Right lobe of liver (tissue), 6 donors: Measurements from ENCODE around the gene B3GALT6. TPM values are rescaled to one million over a fixed set of nuclear protein-coding genes. Genes with fewer than 3 reads are reported as not detected.

ENCODE experiments used
- ATAC-seq, 4 donors: fragments of 200-7000 bp; cut with Tn5 transposase; one replicate each; pipeline ENCODE4 v1.9.1; 2020; ENCODE audit warnings: mild to moderate bottlenecking in 4 of 4, moderate library complexity in 4 of 4
- DNase-seq, 3 donors: peaks; one replicate each; pipeline ENCODE4 v3.0.0-alpha.2; 2020
- H3K27ac ChIP-seq, 3 donors: fragments of 200-600 bp; one replicate each; pipeline ENCODE4 v1.8.0; 2022
- H3K27me3 ChIP-seq, 2 donors: fragments of 200-600 bp; one replicate each; pipeline ENCODE4 v1.8.0; 2022
- H3K36me3 ChIP-seq, 4 donors: fragments of 200-600 bp; sonication (generic) in 1 of 4; one replicate each; pipeline versions ENCODE4 v1.5.1 to v1.8.0; 2017 to 2022; ENCODE audit warnings: control low read depth in 1 of 4
- H3K4me1 ChIP-seq, 4 donors: fragments of 200-600 bp; sonication (generic) in 1 of 4; one replicate each; pipeline versions ENCODE4 v1.5.1 to v1.8.0; 2017 to 2022; ENCODE audit warnings: control low read depth in 1 of 4
- H3K4me3 ChIP-seq, 3 donors: fragments of 200-600 bp; one replicate each; pipeline ENCODE4 v1.8.0; 2022
- H3K9me3 ChIP-seq, 4 donors: fragments of 200-600 bp; sonication (generic) in 1 of 4; one replicate each; pipeline versions ENCODE4 v1.5.1 to v1.8.0; 2017 to 2022; ENCODE audit warnings: control low read depth in 1 of 4
- CTCF ChIP-seq, 4 donors: fragments of 200-600 bp in 3 of 4; fragments of 450-650 bp in 1 of 4; IDR thresholded peaks; one replicate each; pipeline versions ENCODE4 v1.5.1 to v1.8.0; 2016 to 2022; ENCODE audit warnings: antibody characterized with exemption in 4 of 4, mild to moderate bottlenecking in 2 of 4
- POLR2A ChIP-seq: fragments of 450-650 bp; IDR thresholded peaks from one replicate; pipeline ENCODE4 v1.6.1; 2017; ENCODE audit warnings: antibody characterized with exemption, mild to moderate bottlenecking
- WGBS: methylation state at CpG from one replicate; pipeline ENCODE4 v1.1.6; 2018; ENCODE audit warnings: low coverage, low lambda C conversion rate; ENCODE audit not compliant: insufficient coverage; ENCODE audit errors: missing lambda C conversion rate; 5-methylcytosine and 5-hydroxymethylcytosine counted together
- intact Hi-C, 2 donors: fragments of 100-400 bp; cut with DNase I; formaldehyde crosslinking; loops; one replicate each; pipeline versions ENCODE4 v1.11.2 to v1.14.1; 2022
- total RNA-seq, 6 experiments: library from RNA; depleted of rRNA in 2 of 6; stranded (reverse); fragments of >200 nt in 2 of 6; fragmentation: NEBNext Ultra II Directional in 3 of 6; extraction: Animal tissue kit (Norgen Biotek cat#: 25700) in 3 of 6; gene quantifications; one replicate each; pipeline versions ENCODE4 v1.1.0 to v1.2.4, GENCODE V29; 2016 to 2023
- donor health status: DM: no; HTN: yes; CAD: no.
- donor health status: DM: no; HTN: no; CAD: no.
- donor health status: DM: no; HTN: no; CAD: no.
- donor health status: DM: no; HTN: yes; CAD: no.
- donor health status: DM: no; HTN: yes; CAD: no.

Gene B3GALT6
- total RNA-seq, 6 experiments from 2014 or later, result 6.3 to 14.3 (median 7.8) TPM

GRCh38 chr1:1237874-1238701 lies 6.1 kb downstream of the B3GALT6 start:
- Histone ChIP-seq H3K4me3 (no peak overlapping the region), H3K4me1 (peaks cover 0 to 28% (median 0%) of the 10 kb centered on the region in 4 donors), H3K27ac (no peak overlapping the region), H3K36me3 (no peaks in the 10 kb centered on the region), H3K9me3 (no peaks in the 10 kb centered on the region), H3K27me3 (no peaks in the 10 kb centered on the region)
- intact Hi-C loops, result no loop called here
- WGBS, result 20% methylated on average over 3 of the region's 48 CpGs
- ATAC-seq (peak in 2 of 4 donors; percentile 1 to 36), DNase-seq (peak in 1 of 3 donors; percentile 55)
- no peak for TF ChIP-seq CTCF (IDR thresholded peaks at IDR 0.05)
- no peak for TF ChIP-seq POLR2A

- no CpG with 5 or more reads among the region's 19 CpGs for WGBS
- no peak for TF ChIP-seq CTCF (IDR thresholded peaks at IDR 0.05)
- TF ChIP-seq POLR2A, result no peak
- Histone ChIP-seq H3K27ac (no peak overlapping the region), H3K9me3 (no peaks in the 10 kb centered on the region), H3K4me1 (peaks cover 0 to 22% (median 0%) of the 10 kb centered on the region in 4 donors), H3K4me3 (no peak overlapping the region), H3K27me3 (no peaks in the 10 kb centered on the region), H3K36me3 (no peaks in the 10 kb centered on the region)
- intact Hi-C loops, result no loop called here
- DNase-seq (no peak), ATAC-seq (no peak)
These were observed 6.7 kb downstream of the B3GALT6 start for GRCh38 chr1:1238702-1239178.

- H3K36me3 ChIP-seq, result no peaks in the 10 kb centered on the region
- H3K27ac ChIP-seq, result no peak overlapping the region
- DNase-seq (no peak), ATAC-seq (no peak)
- H3K4me3 ChIP-seq, result peak overlapping the region in 1 of 3 donors; percentile 26
- no CpG with 5 or more reads among the region's 15 CpGs for WGBS
- no peaks in the 10 kb centered on the region for H3K27me3 ChIP-seq
- intact Hi-C loops, result no loop called here
- H3K9me3 ChIP-seq, result no peaks in the 10 kb centered on the region
- H3K4me1 ChIP-seq, result peaks cover 0 to 22% (median 0%) of the 10 kb centered on the region in 4 donors
- TF ChIP-seq CTCF (IDR thresholded peaks at IDR 0.05), result no peak
- TF ChIP-seq POLR2A, result no peak
These were observed 7.2 kb downstream of the B3GALT6 start for GRCh38 chr1:1239227-1239613.

- Histone ChIP-seq H3K9me3 (no peaks in the 10 kb centered on the region), H3K27me3 (no peaks in the 10 kb centered on the region), H3K4me3 (peak overlapping the region in 2 of 3 donors; percentile 16 to 26), H3K4me1 (peaks cover 0 to 22% (median 0%) of the 10 kb centered on the region in 4 donors), H3K36me3 (no peaks in the 10 kb centered on the region), H3K27ac (no peak overlapping the region)
- intact Hi-C loops, result loop anchor here (5.0 to 10.0 kb wide), 2 partner anchors 55 to 117 kb away; no protein-coding TSS in a partner anchor
- DNase-seq (peak; percentile 78 to 86 (median 84)), ATAC-seq (peak; percentile 57 to 78 (median 75))
- 10% methylated on average over 2 of the region's 30 CpGs for WGBS
- TF ChIP-seq POLR2A (no peak), CTCF (IDR thresholded peaks at IDR 0.05) (no peak)
These were observed 7.7 kb downstream of the B3GALT6 start for GRCh38 chr1:1239614-1240347.
